Hair follicular keratinocyte (primary cell): ENCODE measurements around the gene NIPA2. TPM values are rescaled to one million over a fixed set of nuclear protein-coding genes. Genes with fewer than 3 reads are reported as not detected.

Source experiments
- total RNA-seq: library from RNA; depleted of rRNA; stranded (reverse); fragments of >200 nt; gene quantifications from 2 replicates; pipeline ENCODE4 v1.2.3, GENCODE V29; 2015

Gene NIPA2
- 62.0 and 72.1 TPM in 2 replicates for total RNA-seq

DNA sequence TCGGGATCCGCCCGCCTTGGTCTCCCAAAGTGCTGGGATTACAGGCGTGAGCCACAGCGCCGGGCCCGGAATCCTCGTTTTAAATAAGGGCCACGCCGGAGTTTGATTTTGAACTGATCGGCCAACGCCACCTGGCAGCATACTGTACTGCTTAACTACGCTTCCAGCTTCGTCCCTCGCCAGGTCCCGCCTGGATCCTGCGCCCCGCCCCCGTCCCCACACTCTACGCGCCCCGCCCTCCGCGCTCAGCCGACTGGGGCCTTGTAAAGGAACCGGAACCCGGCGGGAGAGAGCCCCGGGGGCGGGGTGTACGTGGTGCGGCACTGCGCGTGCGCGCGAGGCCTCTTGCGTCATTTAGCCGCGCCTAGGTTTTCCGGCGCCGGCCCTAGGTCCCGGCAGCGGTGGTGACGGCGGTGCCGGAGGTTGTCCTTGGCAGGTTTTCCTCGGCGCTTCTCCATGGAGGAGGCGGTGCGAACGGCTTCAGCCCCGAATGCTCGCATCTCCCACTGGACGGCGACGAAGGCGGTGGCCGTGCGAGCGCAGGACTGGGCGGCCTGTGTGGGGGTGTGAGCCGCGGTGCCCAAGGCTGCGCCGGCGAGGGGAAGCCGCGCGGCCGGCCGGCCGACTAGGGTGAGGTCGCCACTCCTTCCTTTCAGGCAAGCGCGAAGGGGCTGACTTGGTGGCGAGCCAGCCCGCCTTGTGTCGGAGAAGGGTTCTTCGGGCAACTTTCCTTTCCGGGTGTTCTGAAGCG is at the start of gene NIPA2:
TSS of gene NIPA2 (plus strand) at position 375 of the 751 bp plus-strand sequence. CDS start 13,066 bp downstream, outside the sequence.

Other genes with a start within 250 kb of the NIPA2 start
- gene NIPA1, start 52.0 kb upstream of the NIPA2 start, total RNA-seq = 4.3 and 7.3 TPM in 2 replicates
- 96.5 and 112 TPM in 2 replicates for gene CYFIP1, start 141.7 kb downstream of the NIPA2 start, total RNA-seq
- 8.6 and 14.9 TPM in 2 replicates for gene TUBGCP5, start 200.9 kb downstream of the NIPA2 start, total RNA-seq